IPS-20b (cell line): ENCODE data around the gene CNKSR3.

ENCODE experiments used
- H3K27ac ChIP-seq: one replicate; pipeline ENCODE4 v1.5.1; 2013; ENCODE audit warnings: low read length
- H3K27me3 ChIP-seq: 2 replicates; pipeline ENCODE4 v1.6.1; 2013; ENCODE audit warnings: mild to moderate bottlenecking, low read length, inconsistent platforms; ENCODE audit not compliant: insufficient read depth
- H3K36me3 ChIP-seq: 2 replicates; pipeline ENCODE4 v1.6.1; 2013; ENCODE audit warnings: low read depth, mild to moderate bottlenecking, inconsistent platforms, low read length, moderate library complexity; ENCODE audit not compliant: insufficient read depth
- H3K4me1 ChIP-seq: 2 replicates; pipeline ENCODE4 v1.6.1; 2013; ENCODE audit warnings: mild to moderate bottlenecking, control low read depth, inconsistent platforms, low read length, moderate library complexity; ENCODE audit not compliant: insufficient read depth
- H3K4me3 ChIP-seq: 2 replicates; pipeline ENCODE4 v1.5.1; 2013; ENCODE audit warnings: mild to moderate bottlenecking, low read length, inconsistent platforms
- H3K9ac ChIP-seq: 2 replicates; pipeline ENCODE4 v1.6.1; 2013; ENCODE audit warnings: low read depth, mild to moderate bottlenecking, inconsistent platforms, low read length, moderate library complexity
- H3K9me3 ChIP-seq: 2 replicates; pipeline ENCODE4 v1.6.1; 2013; ENCODE audit warnings: mild to moderate bottlenecking, low read depth, low read length, inconsistent platforms; ENCODE audit not compliant: insufficient read depth

CNKSR3 gene

DNA sequence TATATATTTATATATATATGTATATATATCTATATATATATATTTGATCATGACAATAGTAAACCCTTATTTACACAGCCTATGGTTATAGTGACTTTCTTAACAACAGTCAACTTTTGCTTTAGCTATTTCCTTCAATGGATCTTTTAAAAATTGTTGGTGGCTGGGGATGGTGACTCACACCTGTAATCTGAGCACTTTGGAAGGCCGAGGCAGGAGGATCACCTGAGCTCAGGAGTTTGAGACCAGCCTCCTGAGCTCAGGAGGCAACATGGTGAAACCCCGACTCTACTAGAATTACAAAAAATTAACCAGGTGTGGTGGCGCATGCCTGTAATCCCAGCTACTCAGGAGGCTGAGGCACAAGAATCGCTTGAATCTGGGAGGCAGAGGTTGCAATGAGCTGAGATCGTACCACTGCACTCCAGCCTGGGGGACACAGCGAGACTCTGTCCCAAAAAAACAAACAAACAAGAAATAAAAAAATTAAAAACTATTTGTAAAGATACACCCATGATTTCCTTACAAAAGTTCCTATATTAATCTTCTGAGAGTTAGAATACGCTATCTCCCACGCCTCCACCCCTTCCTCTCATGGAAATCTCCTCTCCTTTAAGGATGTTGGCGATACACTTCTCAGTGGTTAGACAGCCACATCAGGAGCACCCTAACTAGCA is 29.2 kb upstream of the CNKSR3 start:
- peaks cover 38% of the 10 kb centered on the region; the same call in 1 of the 2 replicates for H3K27me3 ChIP-seq
- no peak overlapping the region for H3K4me3 ChIP-seq
- H3K4me1 ChIP-seq = peaks cover 39% of the 10 kb centered on the region; the same call in 1 of the 2 replicates
- H3K36me3 ChIP-seq = no peaks in the 10 kb centered on the region
- no peak overlapping the region for H3K27ac ChIP-seq
- no peak overlapping the region for H3K9ac ChIP-seq
- H3K9me3 ChIP-seq = no peaks in the 10 kb centered on the region

- no peak overlapping the region for H3K4me3 ChIP-seq
- H3K9ac ChIP-seq = no peak overlapping the region
- H3K36me3 ChIP-seq = no peaks in the 10 kb centered on the region
- no peak overlapping the region for H3K27ac ChIP-seq
- H3K27me3 ChIP-seq = peaks cover 28% of the 10 kb centered on the region; the same call in 1 of the 2 replicates
- H3K9me3 ChIP-seq = no peaks in the 10 kb centered on the region
- H3K4me1 ChIP-seq = peaks cover 36% of the 10 kb centered on the region; the same call in 1 of the 2 replicates
These were observed 28.2 kb upstream of the CNKSR3 start for GRCh38 chr6:154538640-154539191.

- H3K4me3 ChIP-seq = no peak overlapping the region
- no peak overlapping the region for H3K9ac ChIP-seq
- peaks cover 30% of the 10 kb centered on the region; the same call in 1 of the 2 replicates for H3K4me1 ChIP-seq
- peaks cover 23% of the 10 kb centered on the region; the same call in 1 of the 2 replicates for H3K27me3 ChIP-seq
- no peak overlapping the region for H3K27ac ChIP-seq
- H3K9me3 ChIP-seq = no peaks in the 10 kb centered on the region
- no peaks in the 10 kb centered on the region for H3K36me3 ChIP-seq
These were observed 27.2 kb upstream of the CNKSR3 start for GRCh38 chr6:154537511-154538325.

GRCh38 chr6:154536999-154537398 is 26.5 kb upstream of the CNKSR3 start:
- Histone ChIP-seq H3K27me3 (peaks cover 23% of the 10 kb centered on the region; the same call in 1 of the 2 replicates), H3K9ac (no peak overlapping the region), H3K27ac (no peak overlapping the region), H3K4me3 (no peak overlapping the region), H3K9me3 (no peaks in the 10 kb centered on the region), H3K36me3 (no peaks in the 10 kb centered on the region), H3K4me1 (peaks cover 24% of the 10 kb centered on the region; the same call in 1 of the 2 replicates)

DNA sequence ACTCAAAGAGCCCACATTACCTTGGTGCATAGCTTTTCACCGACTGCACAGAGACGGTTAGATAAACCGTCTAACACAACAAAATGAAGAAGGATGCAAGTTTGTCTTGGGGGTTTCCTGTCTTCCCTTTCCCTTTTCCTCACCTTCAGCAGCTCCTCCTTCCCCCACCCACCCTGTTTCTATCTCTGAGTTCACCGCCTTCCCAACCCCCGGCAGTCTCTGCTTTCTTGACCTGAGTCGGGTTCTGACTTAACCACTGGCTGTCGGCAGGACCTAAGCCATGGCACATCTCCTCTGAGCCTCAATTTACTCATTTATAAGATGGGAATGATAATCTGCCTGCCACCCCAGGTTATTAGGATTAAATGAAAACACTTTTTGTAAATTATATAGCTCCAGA is 25.8 kb upstream of the CNKSR3 start:
- Histone ChIP-seq H3K9ac (no peak overlapping the region), H3K4me3 (no peak overlapping the region), H3K4me1 (peaks cover 23% of the 10 kb centered on the region; the same call in 1 of the 2 replicates), H3K9me3 (no peaks in the 10 kb centered on the region), H3K27me3 (peaks cover 17% of the 10 kb centered on the region; the same call in 1 of the 2 replicates), H3K36me3 (no peaks in the 10 kb centered on the region), H3K27ac (no peak overlapping the region)

DNA sequence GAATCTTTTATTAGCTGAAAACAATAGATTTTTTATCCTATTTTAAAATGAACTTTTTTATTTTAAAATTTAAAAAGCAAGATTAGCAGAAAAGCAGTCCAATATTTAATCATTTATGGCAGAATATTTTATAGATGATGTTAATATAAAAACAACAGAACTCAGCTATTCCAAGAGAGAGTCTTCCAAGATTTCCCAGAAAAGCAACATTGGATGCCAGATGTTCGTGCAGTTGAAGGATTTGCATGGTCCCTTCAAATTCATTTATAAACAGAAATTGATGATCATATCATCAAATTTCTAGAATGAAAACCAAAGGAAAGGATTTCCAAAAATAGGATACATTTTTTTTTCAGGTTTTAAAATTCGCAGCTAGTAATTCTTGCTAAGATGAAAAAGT is 25.4 kb upstream of the CNKSR3 start:
- no peaks in the 10 kb centered on the region for H3K9me3 ChIP-seq

DNA sequence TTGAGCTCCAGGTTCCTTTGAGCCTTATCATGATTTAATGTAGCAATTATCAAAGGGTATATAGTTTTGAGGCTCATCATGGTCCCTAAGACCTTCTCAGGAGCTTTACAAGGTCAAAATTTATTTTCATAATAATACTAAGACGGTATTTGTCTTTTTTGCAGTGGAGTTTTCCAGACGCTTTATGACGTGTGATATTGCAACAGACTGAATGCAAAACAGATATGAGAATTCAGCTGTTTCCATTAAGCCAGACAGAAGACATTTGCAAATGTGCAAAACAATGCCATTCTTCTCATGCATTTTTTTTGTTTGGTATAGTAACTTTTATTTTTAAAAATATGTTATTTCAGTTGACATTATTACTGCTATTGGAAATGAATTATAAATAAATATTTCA is 24.7 kb upstream of the CNKSR3 start:
- Histone ChIP-seq H3K27me3 (peaks cover 13% of the 10 kb centered on the region; the same call in 1 of the 2 replicates), H3K36me3 (no peaks in the 10 kb centered on the region), H3K4me3 (no peak overlapping the region), H3K9me3 (no peaks in the 10 kb centered on the region), H3K4me1 (peaks cover 23% of the 10 kb centered on the region; the same call in 1 of the 2 replicates), H3K27ac (no peak overlapping the region), H3K9ac (no peak overlapping the region)

More for the DNA sequence above, 25.4 kb upstream of the CNKSR3 start:
- peaks cover 23% of the 10 kb centered on the region; the same call in 1 of the 2 replicates for H3K4me1 ChIP-seq
- no peak overlapping the region for H3K9ac ChIP-seq
- H3K4me3 ChIP-seq = no peak overlapping the region
- no peak overlapping the region for H3K27ac ChIP-seq
- peaks cover 13% of the 10 kb centered on the region; the same call in 1 of the 2 replicates for H3K27me3 ChIP-seq
- no peaks in the 10 kb centered on the region for H3K36me3 ChIP-seq

DNA sequence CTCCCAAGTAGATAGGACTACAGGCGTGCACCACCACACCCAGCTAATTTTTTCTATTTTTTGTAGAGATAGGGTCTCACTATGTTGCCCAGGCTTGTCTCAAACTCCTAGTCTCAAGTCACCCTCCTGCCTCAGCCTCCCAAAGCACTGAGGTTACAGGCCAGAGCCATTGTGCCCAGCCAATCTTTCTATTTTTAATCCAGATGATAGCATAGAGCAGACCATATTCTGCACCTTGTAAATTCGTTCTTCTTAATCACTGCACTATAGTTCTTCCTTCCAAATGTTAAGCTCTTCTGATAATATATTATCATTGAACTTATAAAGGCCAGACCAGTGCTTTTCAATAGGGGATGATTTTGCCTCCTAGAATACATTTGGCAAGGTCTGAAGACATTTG is 24.0 kb upstream of the CNKSR3 start:
- H3K36me3 ChIP-seq = no peaks in the 10 kb centered on the region
- H3K9ac ChIP-seq = no peak overlapping the region
- H3K9me3 ChIP-seq = no peaks in the 10 kb centered on the region
- no peak overlapping the region for H3K27ac ChIP-seq
- H3K4me3 ChIP-seq = no peak overlapping the region
- H3K27me3 ChIP-seq = peaks cover 13% of the 10 kb centered on the region; the same call in 1 of the 2 replicates
- H3K4me1 ChIP-seq = peaks cover 23% of the 10 kb centered on the region; the same call in 1 of the 2 replicates

DNA sequence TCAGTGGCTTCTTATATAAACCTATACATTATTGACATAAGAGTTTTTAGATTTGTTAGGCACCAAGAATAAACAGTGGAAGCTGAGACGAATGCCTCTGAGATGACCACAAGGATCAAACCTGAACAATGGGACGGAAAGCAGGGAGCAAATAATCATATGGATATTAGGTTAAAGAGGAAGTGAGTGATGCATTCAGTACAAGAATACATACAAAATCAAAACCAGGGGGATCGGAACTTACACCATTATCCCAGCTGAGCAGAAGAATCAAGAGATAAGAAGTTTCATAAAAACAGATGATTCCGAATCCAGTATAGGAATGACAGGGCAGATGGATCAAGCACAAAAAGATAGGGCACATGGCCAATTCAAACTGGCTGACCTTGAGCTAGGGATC is 21.9 kb upstream of the CNKSR3 start:
- H3K4me1 ChIP-seq = peaks cover 12% of the 10 kb centered on the region; the same call in 1 of the 2 replicates
- no peak overlapping the region for H3K9ac ChIP-seq
- peaks cover 10% of the 10 kb centered on the region; the same call in 1 of the 2 replicates for H3K27me3 ChIP-seq
- H3K36me3 ChIP-seq = no peaks in the 10 kb centered on the region
- no peak overlapping the region for H3K4me3 ChIP-seq
- H3K9me3 ChIP-seq = no peaks in the 10 kb centered on the region
- no peak overlapping the region for H3K27ac ChIP-seq

GRCh38 chr6:154529957-154530356 is 19.5 kb upstream of the CNKSR3 start:
- H3K4me1 ChIP-seq = no peaks in the 10 kb centered on the region
- H3K9ac ChIP-seq = no peak overlapping the region
- no peaks in the 10 kb centered on the region for H3K9me3 ChIP-seq
- H3K27ac ChIP-seq = no peak overlapping the region
- H3K27me3 ChIP-seq = no peaks in the 10 kb centered on the region
- H3K4me3 ChIP-seq = no peak overlapping the region
- no peaks in the 10 kb centered on the region for H3K36me3 ChIP-seq

DNA sequence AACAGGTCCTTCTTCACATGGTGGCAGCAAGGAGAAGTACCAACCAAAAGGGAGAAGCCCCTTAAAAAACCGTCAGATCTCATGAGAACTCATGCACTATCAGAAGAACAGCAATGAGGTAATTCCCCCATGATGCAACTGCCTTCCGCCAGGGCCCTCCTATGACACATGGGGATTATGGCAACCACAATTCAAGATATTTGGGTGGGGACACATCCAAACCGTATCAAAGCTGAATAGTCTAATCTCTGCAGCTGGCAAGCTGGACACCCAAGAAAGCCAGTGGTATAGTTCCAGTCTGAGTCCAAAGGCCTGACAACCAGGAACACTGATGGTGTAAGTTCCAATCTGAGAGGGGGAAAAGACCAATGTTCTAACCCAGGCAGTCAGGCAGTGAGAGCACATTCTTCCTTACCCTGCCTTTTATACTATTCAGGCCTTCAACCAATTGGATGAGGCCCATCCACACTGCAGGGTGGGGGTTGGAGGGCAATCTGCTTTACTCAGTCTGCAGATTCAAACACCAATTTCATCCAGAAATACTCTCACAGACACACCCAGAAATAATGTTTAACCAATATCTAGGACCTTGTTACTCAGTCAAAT is 17.9 kb upstream of the CNKSR3 start:
- Histone ChIP-seq H3K4me1 (no peaks in the 10 kb centered on the region), H3K27ac (no peak overlapping the region), H3K9me3 (no peaks in the 10 kb centered on the region), H3K4me3 (no peak overlapping the region), H3K27me3 (no peaks in the 10 kb centered on the region), H3K9ac (no peak overlapping the region), H3K36me3 (no peaks in the 10 kb centered on the region)
